Stimulated activated CD4-positive, alpha-beta T cell treated with anti-CD3 and anti-CD28 coated beads, Interleukin-15, amount 100 ng/mL, for 24 hours (primary cell): ENCODE results near the gene MOB2.

Source experiments
- DNase-seq: peaks from one replicate; pipeline ENCODE4 v3.0.0-alpha.2; 2020

Gene MOB2, protein sequence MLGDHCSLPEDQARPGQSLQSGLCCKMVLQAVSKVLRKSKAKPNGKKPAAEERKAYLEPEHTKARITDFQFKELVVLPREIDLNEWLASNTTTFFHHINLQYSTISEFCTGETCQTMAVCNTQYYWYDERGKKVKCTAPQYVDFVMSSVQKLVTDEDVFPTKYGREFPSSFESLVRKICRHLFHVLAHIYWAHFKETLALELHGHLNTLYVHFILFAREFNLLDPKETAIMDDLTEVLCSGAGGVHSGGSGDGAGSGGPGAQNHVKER

GRCh38 chr11:1486054-1486825, at the start of gene MOB2:
Gene MOB2 (minus strand): TSS chr11:1486779. CDS start chr11:1486556, 223 bp downstream.
- no peak for DNase-seq

- DNase-seq: no peak
These were observed 48.1 kb upstream of the MOB2 start for GRCh38 chr11:1534682-1535081.

DNA sequence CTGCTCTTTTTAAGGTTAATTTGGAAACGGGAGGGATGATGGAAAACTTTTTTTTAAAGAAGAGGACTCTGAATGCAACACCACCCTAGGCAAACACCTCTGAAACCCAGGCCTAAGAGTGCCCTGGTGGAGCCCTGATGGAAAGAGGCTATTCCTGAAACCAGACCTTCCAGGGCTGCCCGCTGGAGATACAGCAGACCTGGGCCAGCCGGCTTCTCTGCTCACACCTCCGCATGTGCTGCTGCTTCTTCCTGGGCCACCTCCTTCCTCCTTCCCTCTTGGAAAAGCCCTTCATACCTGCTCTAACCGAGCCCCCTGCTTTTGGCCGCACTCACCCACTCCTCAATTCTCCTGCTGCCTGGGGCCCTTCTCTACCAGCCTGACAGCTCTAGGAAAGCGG, 47.6 kb upstream of the MOB2 start:
- DNase-seq: no peak

DNA sequence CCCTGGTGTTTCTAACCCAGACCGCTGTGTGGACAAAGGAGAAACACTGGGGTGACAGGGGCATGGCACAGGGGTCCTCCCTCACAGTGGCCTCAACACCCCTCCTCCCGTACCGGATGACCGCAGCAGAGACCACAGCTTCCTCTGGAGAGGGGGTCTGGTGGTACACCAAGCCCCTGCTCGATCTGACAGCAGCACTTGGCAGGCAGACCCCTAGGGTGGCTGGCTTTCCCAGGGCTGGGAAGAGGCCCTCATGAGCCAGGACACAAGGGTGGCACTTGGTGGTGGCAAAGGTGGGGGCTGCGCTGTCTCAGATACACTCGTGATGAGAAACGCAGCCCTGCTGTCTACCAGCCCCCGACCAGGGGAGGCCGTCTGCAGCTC, 46.8 kb upstream of the MOB2 start:
- DNase-seq: no peak

DNA sequence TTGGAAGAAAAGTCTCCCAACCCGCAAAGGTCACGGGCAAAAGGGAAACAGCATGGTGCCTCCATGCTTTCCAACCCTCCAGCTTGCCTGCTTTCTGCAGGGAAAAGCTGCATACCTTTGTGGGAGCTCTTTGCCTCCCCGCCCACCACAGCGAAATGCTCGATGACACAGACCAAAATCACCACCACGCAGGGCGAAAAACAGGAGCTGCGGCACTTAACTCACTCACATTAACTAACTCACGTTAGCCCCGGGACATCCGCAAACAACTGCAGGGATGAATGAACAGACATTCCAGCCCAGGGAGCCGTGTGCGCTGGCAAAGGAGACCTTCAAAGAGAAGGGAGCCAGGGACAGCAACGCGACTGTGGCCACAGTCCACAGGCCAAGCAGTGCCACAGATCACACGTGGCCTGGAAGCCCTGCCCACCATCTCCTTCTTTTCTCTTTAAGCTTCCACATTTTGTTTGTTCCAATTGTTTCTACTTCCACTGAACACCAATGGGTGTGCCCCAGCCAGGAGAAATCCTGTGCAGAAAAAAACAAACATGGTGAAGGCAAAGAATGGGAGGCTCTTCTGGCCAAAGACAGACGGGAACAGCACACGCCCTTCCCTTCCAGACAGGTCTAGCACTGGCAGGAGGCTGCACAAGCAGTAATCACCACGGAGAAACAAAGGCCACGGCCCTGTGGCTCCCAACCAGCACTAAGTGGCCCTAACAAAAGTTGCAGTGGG, 46.2 kb upstream of the MOB2 start:
- no peak for DNase-seq

DNA sequence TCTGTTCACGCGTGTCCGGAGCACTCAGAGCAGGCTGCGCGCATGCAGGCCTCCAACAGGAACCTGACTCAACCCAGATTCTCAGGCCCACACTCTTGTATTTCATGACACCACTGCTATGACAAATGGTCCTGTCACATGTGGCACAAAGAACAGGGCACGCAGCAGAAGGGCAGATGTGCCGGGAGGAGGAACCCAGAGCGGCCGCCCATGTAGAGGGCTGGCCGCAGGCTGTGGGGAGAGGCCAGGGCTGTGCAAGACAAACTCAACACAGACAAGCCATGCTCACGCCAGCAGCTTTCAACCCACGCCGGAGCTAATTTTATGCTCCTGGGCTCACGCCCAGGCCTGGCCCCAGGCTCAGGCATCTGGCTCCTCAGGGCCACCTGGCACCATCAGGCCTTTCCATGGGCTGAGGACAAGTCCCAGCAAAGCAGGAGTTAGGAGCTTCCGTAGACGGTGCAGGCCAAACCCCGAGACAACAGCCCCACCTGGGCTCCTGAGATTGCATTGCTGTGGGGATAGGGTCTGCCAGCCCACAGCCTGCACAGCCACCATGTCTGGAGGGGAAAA, 45.5 kb upstream of the MOB2 start:
- DNase-seq: no peak

DNA sequence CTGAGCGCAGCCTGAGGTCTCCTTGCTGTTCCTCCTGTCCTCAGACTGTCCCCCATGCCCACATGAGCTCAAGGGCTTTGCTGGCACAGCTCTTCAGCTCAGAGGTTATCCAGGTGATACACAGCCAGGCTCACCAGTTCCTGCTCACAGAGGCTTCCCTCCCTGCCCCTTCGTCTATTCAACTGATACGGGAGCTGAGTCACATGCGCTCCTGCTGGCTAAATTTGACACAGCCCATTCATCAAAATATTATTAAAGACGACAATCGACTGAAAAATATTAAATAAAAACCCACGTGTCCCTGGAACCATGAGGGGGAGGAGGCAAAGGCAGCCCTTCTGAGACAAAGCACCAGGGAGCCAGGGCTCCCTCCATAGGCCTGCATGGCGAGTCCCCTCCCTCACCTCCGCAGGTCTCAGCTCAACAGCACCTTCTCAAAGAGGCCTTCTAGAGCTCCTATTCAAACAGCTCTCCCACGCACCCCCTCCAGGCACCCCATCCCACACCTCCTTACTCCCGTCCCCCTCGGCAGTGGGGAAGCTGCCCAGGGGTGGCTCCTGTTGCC, 45.0 kb upstream of the MOB2 start:
- no peak for DNase-seq

GRCh38 chr11:1530686-1531448, 44.3 kb upstream of the MOB2 start:
- no peak for DNase-seq

DNA sequence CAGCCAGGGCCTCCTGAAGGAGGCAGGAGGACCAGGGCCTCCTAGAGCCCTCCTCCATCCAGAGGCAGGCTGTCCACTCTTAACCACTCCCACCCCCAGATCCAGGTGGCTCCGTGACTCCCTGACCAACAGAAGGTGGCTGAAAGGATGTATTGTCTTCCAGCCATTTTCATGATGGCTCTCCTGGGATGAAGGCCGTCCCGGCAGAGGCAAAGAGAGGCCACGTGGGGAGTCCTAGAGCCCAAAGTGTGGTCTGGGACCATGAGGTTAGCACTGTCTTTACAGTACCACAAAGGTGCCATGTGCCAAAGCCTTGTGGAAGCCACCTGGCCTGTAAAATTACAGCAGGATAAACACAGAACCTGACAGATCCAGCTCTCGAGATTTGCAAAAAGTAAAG, 43.2 kb upstream of the MOB2 start:
- no peak for DNase-seq

DNA sequence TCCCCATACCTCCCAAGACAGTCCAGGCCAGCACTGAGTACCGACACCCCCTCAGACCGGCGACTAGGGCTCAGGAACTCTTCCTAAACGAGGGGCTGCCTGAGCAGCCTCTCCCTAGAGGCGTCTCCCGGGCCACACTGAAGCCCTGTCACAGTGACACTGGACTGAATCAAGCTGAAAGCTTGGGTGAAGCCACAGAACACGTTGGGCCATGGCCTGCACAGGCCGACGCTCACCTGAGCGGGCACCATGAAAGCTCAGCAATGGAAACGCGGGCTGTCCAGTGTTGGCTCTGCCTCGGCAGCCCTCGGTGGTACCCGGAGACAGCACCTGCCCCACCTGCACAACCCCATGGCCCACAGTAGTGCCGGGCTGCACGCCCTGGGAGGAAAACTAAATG, 42.7 kb upstream of the MOB2 start:
- no peak for DNase-seq

GRCh38 chr11:1528710-1529109, 42.1 kb upstream of the MOB2 start:
- DNase-seq: no peak

- no peak for DNase-seq
These were observed 40.2 kb upstream of the MOB2 start for GRCh38 chr11:1526785-1527184.

DNA sequence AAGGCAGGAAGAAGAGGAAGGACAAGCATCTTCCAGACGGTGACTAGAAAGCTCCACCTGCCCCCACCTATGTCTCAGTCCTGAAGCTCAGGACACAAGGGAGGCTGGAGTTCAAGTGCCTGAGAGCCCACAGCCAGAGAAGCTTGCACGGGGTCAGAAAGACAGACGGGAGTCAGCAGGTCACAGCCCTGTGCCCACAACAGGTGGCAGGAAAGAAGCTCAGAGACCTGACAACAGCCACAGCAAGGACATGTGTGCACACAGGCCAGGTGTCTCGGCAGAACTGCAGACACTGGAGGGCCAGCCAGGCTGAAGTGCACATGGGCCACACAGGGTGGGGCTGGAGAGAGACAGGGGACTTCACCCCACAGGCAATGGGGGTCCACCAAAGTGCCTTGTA, 37.2 kb upstream of the MOB2 start:
- no peak for DNase-seq

DNA sequence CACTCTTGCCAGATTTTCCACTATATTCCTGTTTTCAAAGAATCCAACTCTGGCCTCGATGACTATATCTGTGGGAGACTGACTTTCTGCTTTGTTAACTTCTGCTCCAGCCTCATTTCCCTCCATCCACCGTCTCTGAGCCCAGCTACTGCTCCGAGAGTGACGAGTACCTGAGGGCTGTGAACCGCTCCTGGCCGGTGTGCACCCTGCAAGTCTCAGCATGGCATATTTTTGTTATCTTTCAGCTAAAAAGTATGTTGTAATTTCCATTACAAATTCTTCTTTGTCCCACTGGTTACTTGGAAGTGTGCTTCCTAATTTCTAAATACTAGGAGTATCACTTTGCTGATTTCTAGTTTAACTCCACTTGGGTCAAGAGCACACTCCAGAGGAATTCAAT, 36.5 kb upstream of the MOB2 start:
- no peak for DNase-seq

DNA sequence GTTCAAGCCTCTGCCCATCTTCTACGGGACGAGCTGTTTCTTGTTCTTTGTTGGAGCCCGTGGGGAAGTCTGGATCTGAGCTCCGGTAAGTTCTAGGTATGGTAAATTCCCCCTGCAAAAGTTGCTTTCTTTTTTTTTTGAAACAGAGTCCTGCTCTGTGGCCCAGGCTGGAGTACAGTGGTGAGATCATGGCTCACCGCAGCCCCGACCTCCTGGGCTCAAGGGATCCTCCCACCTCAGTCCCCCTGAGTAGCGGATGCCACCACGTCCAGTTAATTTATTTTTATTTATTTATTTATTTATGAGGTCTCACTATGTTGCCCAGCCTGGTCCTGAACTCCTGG, 35.5 kb upstream of the MOB2 start:
- DNase-seq: no peak

GRCh38 chr11:1521382-1522080, 35.0 kb upstream of the MOB2 start:
- no peak for DNase-seq

DNA sequence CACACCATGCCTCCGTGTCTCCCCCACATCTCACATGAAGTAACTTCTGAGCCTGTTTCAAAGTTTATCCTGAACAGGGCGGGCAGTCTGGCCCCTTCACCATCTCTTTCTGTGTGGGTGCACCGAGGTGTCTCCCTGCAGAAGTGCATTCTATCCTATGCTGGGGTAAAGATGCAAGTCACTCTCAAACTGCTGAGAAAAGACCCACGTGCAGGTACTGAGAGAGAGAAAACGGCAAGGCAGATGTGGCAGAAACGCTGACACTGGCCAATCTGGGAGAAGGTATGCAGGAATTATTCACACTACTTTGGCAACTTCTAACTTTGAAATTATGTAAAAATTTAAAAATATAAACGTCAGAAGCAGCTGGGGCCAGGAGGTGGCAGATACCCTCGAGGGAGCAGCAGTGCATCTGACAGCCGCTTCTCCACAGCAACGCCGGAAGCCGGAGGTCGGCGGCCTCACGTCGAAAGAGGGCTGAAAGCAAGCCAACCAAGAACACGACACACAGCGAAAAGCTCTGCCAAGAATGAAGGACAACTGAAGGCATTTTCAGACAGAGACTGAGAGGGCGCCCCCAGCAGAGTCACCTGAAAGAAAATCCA, 34.2 kb upstream of the MOB2 start:
- DNase-seq: no peak

GRCh38 chr11:1520209-1520662, 33.7 kb upstream of the MOB2 start:
- no peak for DNase-seq

DNA sequence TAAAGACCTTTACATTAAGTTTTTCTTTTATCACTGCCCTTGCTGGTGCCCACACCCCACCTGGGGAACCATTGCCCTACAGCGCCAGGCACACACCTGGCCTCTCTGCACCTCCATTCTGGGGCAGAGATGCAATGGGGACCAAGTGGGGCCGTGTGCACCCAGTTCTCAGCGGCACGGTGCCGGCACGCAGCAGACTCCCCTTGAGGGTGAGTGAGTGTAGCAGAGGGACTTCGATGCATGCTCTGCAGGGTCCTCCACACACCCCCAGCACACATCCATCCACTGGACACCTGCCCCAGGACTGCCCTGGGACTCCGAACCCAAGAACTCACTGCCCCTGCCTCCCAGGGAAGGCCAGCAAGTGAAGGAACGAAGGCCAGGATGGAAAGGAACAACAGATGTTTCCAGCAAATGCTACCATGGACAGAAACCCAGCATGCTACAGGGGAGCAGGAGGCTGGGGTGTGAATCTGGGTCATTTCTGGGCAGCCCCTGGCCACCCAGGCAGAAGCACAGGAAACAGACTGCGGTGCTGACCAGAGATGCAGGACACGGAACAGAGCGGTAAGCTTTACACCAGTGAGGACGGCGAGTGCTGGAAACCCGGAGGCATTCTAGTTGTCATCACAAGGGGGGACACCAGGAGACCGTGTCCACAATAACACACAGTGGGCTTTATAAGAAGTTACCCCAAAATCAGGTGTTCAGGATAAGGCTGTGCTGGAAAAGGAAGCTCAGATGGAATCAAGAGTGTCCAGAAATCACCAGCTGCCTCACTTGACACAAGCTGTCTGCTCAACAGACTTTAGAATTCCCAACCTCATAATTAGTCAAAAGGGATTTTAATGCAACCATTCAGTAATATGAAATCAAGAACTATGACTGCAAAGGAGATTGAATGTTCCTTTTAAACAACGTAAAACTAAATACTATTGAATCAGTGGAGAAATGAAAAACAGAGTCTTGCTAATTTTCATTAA, 32.7 kb upstream of the MOB2 start:
- DNase-seq: no peak

GRCh38 chr11:1518301-1518700, 31.7 kb upstream of the MOB2 start:
- no peak for DNase-seq
